BJ (cell line): ENCODE data around the gene PLIN5. TPM values are rescaled to one million over a fixed set of nuclear protein-coding genes. Genes with fewer than 3 reads are reported as not detected.

Experiments used
- CTCF ChIA-PET: fragments of 350-600 bp; formaldehyde crosslinking; extraction: SDS; loops from one replicate; lab custom pipeline; 2021; ENCODE audit warnings: antibody characterized with exemption, inconsistent platforms; lab: Yijun Ruan, JAX
- POLR2A ChIA-PET: fragments of 300-600 bp; sonication (Branson Sonifier 250); formaldehyde crosslinking; extraction: SDS; loops from one replicate; lab custom pipeline; 2021; ENCODE audit warnings: antibody characterized with exemption; lab: Charles Lee
- DNase-seq: peaks from one replicate; pipeline ENCODE4 v3.0.0-alpha.2; 2011; ENCODE audit warnings: low read depth
- H3K27me3 ChIP-seq: 2 replicates; pipeline ENCODE4 v1.6.0; 2011; ENCODE audit warnings: low read length; ENCODE audit not compliant: control insufficient read depth, insufficient read depth
- H3K36me3 ChIP-seq: 2 replicates; pipeline ENCODE4 v1.5.1; 2011; ENCODE audit warnings: low read length; ENCODE audit not compliant: control insufficient read depth, insufficient read depth
- H3K4me3 ChIP-seq: 2 replicates; pipeline ENCODE4 v1.5.1; 2011; ENCODE audit warnings: low read depth, mild to moderate bottlenecking, control low read depth, low read length
- polyA plus RNA-seq: library from polyadenylated mRNA; depleted of rRNA; stranded (reverse); fragments of >200 nt; gene quantifications from 2 replicates; pipeline ENCODE4 v1.2.3, GENCODE V29; 2011
- TF ChIP-seq, protein P1 (sequence below): IDR thresholded peaks from 2 replicates; pipeline ENCODE4 v1.5.1; 2011; ENCODE audit warnings: low read depth, mild to moderate bottlenecking, control low read depth, inconsistent platforms, low read length, moderate library complexity; ENCODE audit not compliant: insufficient read depth

PLIN5 gene
- polyA plus RNA-seq, 1 experiment = not detected

DNA sequence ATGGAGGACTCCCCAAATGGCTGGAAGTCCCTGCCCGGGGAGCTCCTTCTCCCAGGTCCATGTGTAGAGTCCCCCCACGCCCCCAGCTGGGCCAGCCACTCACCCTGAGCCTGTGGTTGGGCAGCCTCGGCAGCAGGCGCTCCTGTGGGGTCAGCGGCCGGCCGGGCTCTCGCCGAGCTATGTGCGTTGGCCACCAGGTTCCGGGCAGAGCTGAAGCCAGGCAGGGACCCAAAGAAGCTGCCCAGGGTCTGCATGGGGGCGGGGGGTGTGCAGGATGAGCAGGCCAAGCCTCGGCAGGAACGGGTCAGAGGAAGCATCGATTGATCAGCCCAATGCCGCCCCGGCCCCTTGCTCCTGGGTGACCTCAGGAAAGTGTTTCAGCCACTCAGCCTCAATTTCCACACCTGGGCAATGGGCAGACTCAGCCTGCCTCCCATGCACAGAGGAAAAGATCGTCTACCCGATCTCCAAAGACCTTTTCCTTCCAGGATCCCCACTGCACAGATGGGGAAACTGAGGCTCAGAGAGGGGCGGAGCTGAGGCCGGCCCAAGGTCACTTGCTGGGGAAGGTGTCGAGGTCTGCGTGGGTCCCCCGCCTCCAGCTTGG lies 17.5 kb downstream of the PLIN5 start:
- H3K27me3 ChIP-seq = peaks cover 1% of the 10 kb centered on the region; the same call in 1 of the 2 replicates
- CTCF ChIA-PET = interaction anchor here (1.1 to 1.6 kb wide), 2 partner anchors 9 to 19 kb away, joined by 3 to 5 read pairs; no protein-coding TSS in a partner anchor
- H3K36me3 ChIP-seq = no peaks in the 10 kb centered on the region
- DNase-seq = no peak
- H3K4me3 ChIP-seq = no peak overlapping the region
- TF ChIP-seq, protein P1, sequence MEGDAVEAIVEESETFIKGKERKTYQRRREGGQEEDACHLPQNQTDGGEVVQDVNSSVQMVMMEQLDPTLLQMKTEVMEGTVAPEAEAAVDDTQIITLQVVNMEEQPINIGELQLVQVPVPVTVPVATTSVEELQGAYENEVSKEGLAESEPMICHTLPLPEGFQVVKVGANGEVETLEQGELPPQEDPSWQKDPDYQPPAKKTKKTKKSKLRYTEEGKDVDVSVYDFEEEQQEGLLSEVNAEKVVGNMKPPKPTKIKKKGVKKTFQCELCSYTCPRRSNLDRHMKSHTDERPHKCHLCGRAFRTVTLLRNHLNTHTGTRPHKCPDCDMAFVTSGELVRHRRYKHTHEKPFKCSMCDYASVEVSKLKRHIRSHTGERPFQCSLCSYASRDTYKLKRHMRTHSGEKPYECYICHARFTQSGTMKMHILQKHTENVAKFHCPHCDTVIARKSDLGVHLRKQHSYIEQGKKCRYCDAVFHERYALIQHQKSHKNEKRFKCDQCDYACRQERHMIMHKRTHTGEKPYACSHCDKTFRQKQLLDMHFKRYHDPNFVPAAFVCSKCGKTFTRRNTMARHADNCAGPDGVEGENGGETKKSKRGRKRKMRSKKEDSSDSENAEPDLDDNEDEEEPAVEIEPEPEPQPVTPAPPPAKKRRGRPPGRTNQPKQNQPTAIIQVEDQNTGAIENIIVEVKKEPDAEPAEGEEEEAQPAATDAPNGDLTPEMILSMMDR = no peak
- POLR2A ChIA-PET = interaction anchor here (0.6 kb wide), 1 partner anchor 9 kb away, joined by 10 read pairs; no protein-coding TSS in a partner anchor

DNA sequence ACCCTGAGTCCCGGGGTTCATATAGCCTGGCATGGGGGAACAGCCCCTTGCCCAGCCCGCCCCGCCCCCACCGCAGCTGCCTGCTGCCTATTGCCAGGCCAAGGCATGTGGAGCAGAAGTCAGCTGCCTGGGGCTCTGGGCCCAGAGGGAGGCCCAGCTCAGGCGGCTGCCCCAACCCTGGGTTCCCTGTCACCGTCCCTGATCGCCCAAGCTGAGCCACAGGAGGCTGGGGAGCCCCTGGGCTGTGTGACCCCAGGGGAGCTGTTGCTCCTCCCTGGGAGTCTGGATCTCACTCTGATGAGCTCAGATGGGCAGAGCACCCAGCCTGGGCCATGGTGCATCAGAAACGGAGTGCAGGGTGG lies 18.1 kb downstream of the PLIN5 start:
- ChIA-PET CTCF (interaction anchor here (1.1 to 3.0 kb wide), 3 partner anchors 7 to 19 kb away, joined by 3 to 19 read pairs (median 5); no protein-coding TSS in a partner anchor), POLR2A (interaction anchor here (0.6 kb wide), 1 partner anchor 10 kb away, joined by 10 read pairs; no protein-coding TSS in a partner anchor)
- DNase-seq = no peak
- H3K36me3 ChIP-seq = no peaks in the 10 kb centered on the region
- H3K4me3 ChIP-seq = no peak overlapping the region
- TF ChIP-seq, protein P1 = no peak
- H3K27me3 ChIP-seq = peaks cover 1% of the 10 kb centered on the region; the same call in 1 of the 2 replicates

DNA sequence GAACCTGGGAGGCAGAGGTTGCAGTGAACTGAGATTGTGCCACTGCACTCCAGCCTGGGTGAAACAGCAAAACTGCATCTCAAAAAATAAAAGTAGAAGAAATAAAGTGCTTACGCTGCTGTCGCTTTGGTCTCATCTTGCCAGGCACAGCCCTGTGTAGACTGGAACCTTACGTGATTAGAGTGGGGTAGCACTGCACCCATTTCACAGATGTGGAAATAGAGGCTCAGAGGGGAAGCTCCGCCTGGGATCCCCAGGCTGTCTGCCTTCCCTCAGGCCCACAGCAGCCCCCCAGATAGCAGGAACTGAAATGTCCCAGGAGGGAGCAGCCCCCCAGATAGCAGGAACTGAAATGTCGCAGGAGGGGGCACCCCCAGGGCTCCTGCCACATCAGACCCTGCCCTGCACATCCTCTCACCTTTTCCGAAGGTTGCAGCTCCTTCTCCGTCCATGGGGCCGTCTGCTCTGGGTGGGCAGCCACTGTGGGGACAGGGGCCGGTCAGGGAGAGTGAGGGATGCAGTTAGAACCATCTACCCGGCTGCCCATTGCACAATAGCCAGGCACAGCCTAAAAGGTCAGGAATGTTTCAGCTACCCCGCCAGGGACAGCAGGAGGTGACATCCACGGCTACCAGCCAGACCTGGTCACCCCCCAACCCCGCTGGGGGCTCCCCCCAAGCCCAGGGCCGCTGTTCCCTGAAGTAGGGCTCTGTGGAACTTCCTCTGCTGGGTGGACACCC lies 18.7 kb downstream of the PLIN5 start:
- no peaks in the 10 kb centered on the region for H3K36me3 ChIP-seq
- TF ChIP-seq, protein P1 = no peak
- CTCF ChIA-PET = interaction anchor here (0.6 to 3.0 kb wide), 4 partner anchors 8 to 108 kb away, joined by 3 to 19 read pairs (median 4); no protein-coding TSS in a partner anchor
- POLR2A ChIA-PET = no interaction called here
- no peaks in the 10 kb centered on the region for H3K27me3 ChIP-seq
- no peak overlapping the region for H3K4me3 ChIP-seq
- DNase-seq = no peak

DNA sequence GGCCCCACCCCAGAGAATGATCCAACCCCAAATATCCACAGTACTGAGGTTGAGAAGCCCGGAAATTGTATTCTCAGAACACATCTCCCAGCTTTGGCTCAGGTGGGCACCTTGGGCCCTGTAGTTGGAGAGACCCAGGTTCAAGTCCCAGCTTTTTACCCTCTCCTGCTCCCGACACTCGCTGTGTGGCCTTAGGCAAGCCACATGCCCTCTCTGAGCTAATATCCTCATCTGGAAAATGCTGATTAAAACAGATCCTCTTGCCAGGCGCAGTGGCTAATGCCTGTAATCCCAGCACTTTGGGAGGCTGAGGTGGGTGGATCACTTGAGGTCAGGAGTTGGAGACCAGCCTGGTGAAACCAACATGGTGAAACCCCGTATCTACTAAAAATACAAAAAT lies 19.3 kb downstream of the PLIN5 start:
- no peak for DNase-seq
- Histone ChIP-seq H3K27me3 (no peaks in the 10 kb centered on the region), H3K4me3 (no peak overlapping the region), H3K36me3 (no peaks in the 10 kb centered on the region)
- CTCF ChIA-PET = interaction anchor here (3.0 kb wide), 1 partner anchor 8 kb away, joined by 19 read pairs; no protein-coding TSS in a partner anchor
- POLR2A ChIA-PET = no interaction called here
- TF ChIP-seq, protein P1 = no peak

DNA sequence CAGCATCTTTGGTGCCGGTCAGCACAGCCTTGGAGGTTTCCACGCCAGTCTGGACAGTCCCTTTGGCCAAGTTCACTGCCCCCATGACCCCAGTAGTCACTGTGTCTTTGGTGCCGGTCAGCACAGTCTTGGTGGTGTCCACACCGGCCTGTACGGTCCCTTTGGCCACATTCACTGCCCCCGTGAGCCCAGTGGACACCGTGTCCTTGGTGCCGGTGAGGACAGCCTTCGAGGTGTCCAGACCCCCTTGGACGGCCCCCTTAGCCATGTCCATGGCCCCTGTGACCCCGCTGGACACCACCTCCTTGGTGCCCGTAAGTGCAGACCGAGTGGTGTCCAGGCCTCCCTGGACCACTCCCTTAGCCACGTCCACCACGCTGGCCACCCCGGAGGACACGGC lies 21.8 kb downstream of the PLIN5 start:
- Histone ChIP-seq H3K27me3 (no peaks in the 10 kb centered on the region), H3K36me3 (no peaks in the 10 kb centered on the region), H3K4me3 (no peak overlapping the region)
- ChIA-PET POLR2A (no interaction called here), CTCF (no interaction called here)
- TF ChIP-seq, protein P1 = no peak
- DNase-seq = no peak
